IMR-90 (cell line): ENCODE results near the gene FCHO1. TPM values are rescaled to one million over a fixed set of nuclear protein-coding genes. Genes with fewer than 3 reads are reported as not detected.

Experiments used
- ATAC-seq: fragments of 200-7000 bp; cut with Tn5 transposase; 2 replicates; pipeline ENCODE4 v1.9.1; 2020; ENCODE audit warnings: low read depth, mild to moderate bottlenecking, moderate library complexity
- BruUV-seq: library from RNA; stranded (reverse); fragments of 400-500 nt; replicated peaks from 2 replicates; lab custom pipeline; 2021; lab: Mats Ljungman, UMichigan
- CTCF ChIA-PET: fragments of 300-600 bp; formaldehyde crosslinking; extraction: SDS; loops from one replicate; lab custom pipeline; 2021; ENCODE audit warnings: antibody characterized with exemption; lab: Yijun Ruan, JAX
- POLR2A ChIA-PET: fragments of 300-600 bp; sonication (Branson Sonifier 250); formaldehyde crosslinking; loops from one replicate; lab custom pipeline; 2022; ENCODE audit warnings: antibody characterized with exemption; ENCODE audit not compliant: unreplicated experiment; lab: Charles Lee
- DNase-seq: peaks from one replicate; pipeline ENCODE4 v3.0.0; 2013
- H2AFZ ChIP-seq: replicated peaks from 2 replicates; pipeline ENCODE3; 2013; ENCODE audit warnings: low read length, mild to moderate bottlenecking; ENCODE audit not compliant: poor library complexity
- H2AK5ac ChIP-seq: 2 replicates; pipeline ENCODE4 v1.6.1; 2013; ENCODE audit warnings: low read depth, low read length, inconsistent platforms
- H2AK9ac ChIP-seq: replicated peaks from 2 replicates; pipeline ENCODE3; 2013; ENCODE audit warnings: mild to moderate bottlenecking, low read depth, low read length, moderate library complexity; ENCODE audit not compliant: poor library complexity
- H2BK120ac ChIP-seq: 2 replicates; pipeline ENCODE4 v1.6.1; 2013; ENCODE audit warnings: low read depth, low read length, inconsistent platforms
- H2BK15ac ChIP-seq: 3 replicates; pipeline ENCODE4 v1.6.1; 2013; ENCODE audit warnings: low read depth, low read length, inconsistent platforms
- H2BK20ac ChIP-seq: 2 replicates; pipeline ENCODE4 v1.6.1; 2013; ENCODE audit warnings: low read depth, mild to moderate bottlenecking, inconsistent platforms, low read length, moderate library complexity
- H2BK5ac ChIP-seq: 2 replicates; pipeline ENCODE4 v1.6.1; 2013; ENCODE audit warnings: mild to moderate bottlenecking, low read depth, low read length, inconsistent platforms; ENCODE audit not compliant: poor library complexity, severe bottlenecking
- H3K14ac ChIP-seq: replicated peaks from 2 replicates; pipeline ENCODE4 v1.6.1; 2013; ENCODE audit warnings: low read depth, low read length, inconsistent platforms
- H3K18ac ChIP-seq: 2 replicates; pipeline ENCODE4 v1.6.1; 2013; ENCODE audit warnings: low read depth, low read length, control low read depth
- H3K23ac ChIP-seq: 2 replicates; pipeline ENCODE4 v1.6.1; 2013; ENCODE audit warnings: low read depth, low read length, inconsistent platforms
- H3K27ac ChIP-seq: 2 replicates; pipeline ENCODE4 v1.5.1; 2013; ENCODE audit warnings: mild to moderate bottlenecking, control low read depth, low read length; ENCODE audit not compliant: insufficient read depth
- H3K27me3 ChIP-seq: 2 replicates; pipeline ENCODE4 v1.6.1; 2013; ENCODE audit warnings: low read length; ENCODE audit not compliant: control insufficient read depth, insufficient read depth
- H3K36me3 ChIP-seq: 2 replicates; pipeline ENCODE4 v1.6.1; 2013; ENCODE audit warnings: low read length, mixed read lengths; ENCODE audit not compliant: control insufficient read depth, insufficient read depth
- H3K4ac ChIP-seq: 2 replicates; pipeline ENCODE4 v1.6.1; 2013; ENCODE audit warnings: low read depth, low read length, inconsistent platforms
- H3K4me1 ChIP-seq: 2 replicates; pipeline ENCODE4 v1.6.1; 2013; ENCODE audit warnings: low read length, mixed read lengths; ENCODE audit not compliant: control insufficient read depth, insufficient read depth
- H3K4me2 ChIP-seq: 2 replicates; pipeline ENCODE4 v1.6.1; 2013; ENCODE audit warnings: low read depth, mild to moderate bottlenecking, control low read depth, low read length, moderate library complexity
- H3K4me3 ChIP-seq: 2 replicates; pipeline ENCODE4 v1.5.1; 2013; ENCODE audit warnings: low read depth, mild to moderate bottlenecking, control low read depth, low read length, moderate library complexity; ENCODE audit not compliant: insufficient read depth
- H3K56ac ChIP-seq: 2 replicates; pipeline ENCODE4 v1.6.1; 2013; ENCODE audit warnings: low read length, inconsistent platforms; ENCODE audit not compliant: insufficient read depth; ENCODE audit errors: extremely low read depth
- H3K79me1 ChIP-seq, 2 experiments: 2 replicates each; pipeline ENCODE4 v1.6.1; 2013; ENCODE audit warnings: low read length in 2 of 2, inconsistent platforms in 1 of 2, low read depth in 1 of 2
- H3K9ac ChIP-seq: 2 replicates; pipeline ENCODE4 v1.6.1; 2013; ENCODE audit warnings: low read depth, low read length, control low read depth
- H3K9me1 ChIP-seq: 2 replicates; pipeline ENCODE4 v1.6.1; 2013; ENCODE audit warnings: low read length, inconsistent platforms; ENCODE audit not compliant: insufficient read depth
- H3K9me3 ChIP-seq: 2 replicates; pipeline ENCODE4 v1.6.1; 2013; ENCODE audit warnings: low read length; ENCODE audit not compliant: control insufficient read depth, insufficient read depth
- H4K20me1 ChIP-seq: 2 replicates; pipeline ENCODE4 v1.6.1; 2013; ENCODE audit warnings: low read length, inconsistent platforms; ENCODE audit not compliant: insufficient read depth
- H4K5ac ChIP-seq: 2 replicates; pipeline ENCODE4 v1.6.1; 2013; ENCODE audit warnings: mild to moderate bottlenecking, low read depth, low read length, control low read depth
- H4K8ac ChIP-seq, 2 experiments: 2 replicates each; pipeline ENCODE4 v1.6.1; 2013; ENCODE audit warnings: low read depth in 2 of 2, low read length in 2 of 2, control low read depth in 1 of 2, inconsistent platforms in 1 of 2
- H4K91ac ChIP-seq: 2 replicates; pipeline ENCODE4 v1.6.1; 2013; ENCODE audit warnings: low read depth, low read length, inconsistent platforms; ENCODE audit not compliant: insufficient read depth
- CTCF ChIP-seq: conservative IDR thresholded peaks from 2 replicates; pipeline ENCODE4 v1.5.1; 2012; ENCODE audit warnings: mild to moderate bottlenecking, low read depth, low read length, improper control_type of control experiment
- NFE2L2 ChIP-seq: fragments of 150-350 bp; IDR thresholded peaks from 2 replicates; pipeline ENCODE4 v1.6.1; 2016; ENCODE audit warnings: low read depth, mild to moderate bottlenecking, low read length
- WGBS, 2 experiments: methylation state at CpG; one replicate each; pipeline versions ENCODE4 v1.1.5 to v1.1.7; 2013; ENCODE audit warnings: missing lambda C conversion rate in 2 of 2; ENCODE audit not compliant: insufficient read length in 1 of 2; ENCODE audit errors: extremely low coverage in 2 of 2; 5-methylcytosine and 5-hydroxymethylcytosine counted together
- dilution Hi-C: fragments of 300-500 bp; cut with HindIII; formaldehyde crosslinking; loops from one replicate; pipeline ENCODE4 v1.14.3; 2018; ENCODE audit warnings: low sequenced_read_pairs; ENCODE audit not compliant: unreplicated experiment
- in situ Hi-C: fragments of 300-500 bp; cut with MboI; formaldehyde crosslinking; loops from 3 replicates; pipeline ENCODE4 v1.14.3; 2019; ENCODE audit warnings: low sequenced_read_pairs, inconsistent platforms, mixed read lengths
- intact Hi-C: fragments of 100-400 bp; cut with micrococcal nuclease; formaldehyde crosslinking; loops from 2 replicates; pipeline ENCODE4 v1.10.0; 2022
- polyA plus RNA-seq, 3 experiments: library from polyadenylated mRNA; depleted of rRNA; stranded (reverse); fragments of >200 nt; gene quantifications; 2 replicates each; pipeline ENCODE4 v1.2.3, GENCODE V29; 2012; ENCODE audit warnings: low replicate concordance in 1 of 3
- total RNA-seq: library from RNA; depleted of rRNA; stranded (reverse); fragments of >200 nt; gene quantifications from 2 replicates; pipeline ENCODE4 v1.2.3, GENCODE V29; 2012

The FCHO1 gene
- total and polyA plus RNA-seq, 2 of the 4 experiments (the other 2 are of a cell fraction) = 0.18 to 1.0 TPM

GRCh38 chr19:17726964-17727773 lies 24.1 kb upstream of the FCHO1 start (continued):
- TF ChIP-seq NFE2L2 = no peak

GRCh38 chr19:17727843-17728242 lies 23.4 kb upstream of the FCHO1 start:
- in situ Hi-C loops = no loop called here
- ATAC-seq (no peak), DNase-seq (no peak)
- Histone ChIP-seq H2AK9ac (no peak overlapping the region), H4K20me1 (peaks cover 29% of the 10 kb centered on the region), H3K27ac (no peak overlapping the region), H3K4me2 (no peak overlapping the region), H2BK5ac (no peak overlapping the region), H3K9me3 (peaks cover 2% of the 10 kb centered on the region; the same call in 1 of the 2 replicates), H3K18ac (no peak overlapping the region), H3K4me3 (no peak overlapping the region), H3K9ac (no peak overlapping the region), H3K9me1 (peaks cover 4% of the 10 kb centered on the region; the same call in 1 of the 2 replicates), H3K27me3 (no peaks in the 10 kb centered on the region), H4K5ac (no peak overlapping the region), H2BK20ac (no peak overlapping the region), H2AK5ac (no peak overlapping the region), H4K8ac (no peak overlapping the region), H3K23ac (no peak overlapping the region), H2BK120ac (no peak overlapping the region), H3K14ac (no peak overlapping the region), H3K79me1 (peaks cover 15 to 53% of the 10 kb centered on the region in 2 experiments), H3K36me3 (peaks cover 68% of the 10 kb centered on the region), H3K4me1 (no peaks in the 10 kb centered on the region), H4K91ac (no peak overlapping the region), H2BK15ac (no peak overlapping the region), H2AFZ (no peak overlapping the region), H3K56ac (no peak overlapping the region), H3K4ac (no peak overlapping the region)
- BruUV-seq = no TSS peak
- 98% methylated on average over 8 of the region's 19 CpGs; no CpG with 5 or more reads in 1 of the 2 experiments for WGBS, 2 experiments
- CTCF ChIA-PET = interaction anchor here (0.7 kb wide), 1 partner anchor 205 kb away, joined by 3 read pairs; the partner anchor contains the start of gene CCDC124
- POLR2A ChIA-PET = no interaction called here
- no peak for TF ChIP-seq CTCF
- no peak for TF ChIP-seq NFE2L2
- intact Hi-C loops = no loop called here
- dilution Hi-C loops = no loop called here
